Coronary artery (tissue), 2 donors: Measurements from ENCODE around the gene TBC1D4.

Experiments
- DNase-seq: peaks from one replicate; pipeline ENCODE4 v3.0.0-alpha.2; 2017; ENCODE audit warnings: low spot score
- H3K27ac ChIP-seq, 2 donors: fragments of 200-600 bp; sonication (generic); one replicate each; pipeline ENCODE4 v1.5.1; 2016 to 2019
- H3K4me3 ChIP-seq: fragments of 200-600 bp; sonication (generic); 2 replicates; pipeline ENCODE4 v1.5.1; 2016; ENCODE audit warnings: mild to moderate bottlenecking, moderate library complexity
- CTCF ChIP-seq: fragments of 200-600 bp; sonication (generic); IDR thresholded peaks from one replicate; pipeline ENCODE4 v1.5.1; 2019; ENCODE audit warnings: antibody characterized with exemption

TBC1D4 gene

GRCh38 chr13:75467040-75467728 lies 14.8 kb downstream of the TBC1D4 start:
- DNase-seq, result no peak
- H3K4me3 ChIP-seq, result no peak overlapping the region
- no peak for TF ChIP-seq CTCF
- H3K27ac ChIP-seq, result no peak overlapping the region

- no peak for DNase-seq
- no peak for TF ChIP-seq CTCF
- no peak overlapping the region for H3K4me3 ChIP-seq
- H3K27ac ChIP-seq, result no peak overlapping the region
These were observed 16.7 kb downstream of the TBC1D4 start for GRCh38 chr13:75465236-75465635.

- no peak for TF ChIP-seq CTCF
- no peak for DNase-seq
- Histone ChIP-seq H3K4me3 (no peak overlapping the region), H3K27ac (no peak overlapping the region)
These were observed 20.7 kb downstream of the TBC1D4 start for GRCh38 chr13:75461314-75461713.

GRCh38 chr13:75460644-75461043 lies 21.3 kb downstream of the TBC1D4 start:
- no peak for TF ChIP-seq CTCF
- Histone ChIP-seq H3K27ac (no peak overlapping the region), H3K4me3 (no peak overlapping the region)

GRCh38 chr13:75458696-75459422 lies 23.1 kb downstream of the TBC1D4 start:
- no peak for TF ChIP-seq CTCF
- DNase-seq, result no peak
- no peak overlapping the region for H3K4me3 ChIP-seq
- no peak overlapping the region for H3K27ac ChIP-seq

More at GRCh38 chr13:75460644-75461043, 21.3 kb downstream of the TBC1D4 start:
- DNase-seq, result no peak

- TF ChIP-seq CTCF, result no peak
- DNase-seq, result no peak
- no peak overlapping the region for H3K27ac ChIP-seq
- H3K4me3 ChIP-seq, result no peak overlapping the region
These were observed 26.0 kb downstream of the TBC1D4 start for GRCh38 chr13:75455962-75456361.

GRCh38 chr13:75454497-75454896 lies 27.5 kb downstream of the TBC1D4 start:
- no peak for TF ChIP-seq CTCF
- Histone ChIP-seq H3K4me3 (no peak overlapping the region), H3K27ac (no peak overlapping the region)
- DNase-seq, result no peak
